Esophagus muscularis mucosa (tissue), 3 donors: Measurements from ENCODE around the gene SEPTIN3.

ENCODE experiments used
- CTCF ChIP-seq, 3 experiments: fragments of 200-600 bp in 2 of 3; fragments of 450-650 bp in 1 of 3; sonication (generic) in 2 of 3; IDR thresholded peaks; one replicate each; pipeline ENCODE4 v1.5.1; 2017 to 2019; ENCODE audit warnings: antibody characterized with exemption in 3 of 3, mild to moderate bottlenecking in 2 of 3, moderate library complexity in 1 of 3
- POLR2A ChIP-seq: fragments of 450-650 bp; IDR thresholded peaks from one replicate; pipeline ENCODE4 v1.6.1; 2017; ENCODE audit warnings: antibody characterized with exemption, moderate library complexity, mild to moderate bottlenecking, low read depth
- POLR2AphosphoS5 ChIP-seq, 2 donors: sonication (generic); formaldehyde crosslinking; IDR thresholded peaks; one replicate each; pipeline ENCODE4 v1.6.1; 2017; ENCODE audit warnings: antibody characterized with exemption in 2 of 2

- TF ChIP-seq POLR2AphosphoS5 (IDR thresholded peaks at IDR 0.05): no peak
- no peak for TF ChIP-seq CTCF (IDR thresholded peaks at IDR 0.05)
- TF ChIP-seq POLR2A: no peak
Observed at GRCh38 chr22:41920271-41920976, 48.8 kb upstream of the SEPTIN3 start.
